OCI-LY1 (cell line): ENCODE results near the gene BRINP1.

ENCODE experiments used
- H2AFZ ChIP-seq: fragments of 200-600 bp; sonication (generic), shearing (Covaris generic); 2 replicates; pipeline ENCODE4 v1.6.0; 2014; ENCODE audit warnings: antibody characterized with exemption, mild to moderate bottlenecking, low read length
- H3F3A ChIP-seq: fragments of 200-600 bp; sonication (generic), shearing (Covaris generic); 2 replicates; pipeline ENCODE4 v1.6.0; 2014; ENCODE audit warnings: mild to moderate bottlenecking, antibody characterized with exemption, low read length, moderate library complexity; ENCODE audit not compliant: insufficient read depth
- H3K27ac ChIP-seq: fragments of 200-600 bp; sonication (generic); 2 replicates; pipeline ENCODE4 v1.5.1; 2014; ENCODE audit warnings: low read length, mixed run types, mild to moderate bottlenecking, low read depth; ENCODE audit not compliant: poor library complexity, severe bottlenecking
- H3K27me3 ChIP-seq: fragments of 200-600 bp; sonication (generic); 2 replicates; pipeline ENCODE4 v1.6.0; 2014; ENCODE audit warnings: antibody characterized with exemption, mild to moderate bottlenecking, low read length, moderate library complexity; ENCODE audit not compliant: insufficient read depth
- H3K36me3 ChIP-seq: fragments of 200-600 bp; sonication (generic); 2 replicates; pipeline ENCODE4 v1.6.1; 2014; ENCODE audit warnings: mild to moderate bottlenecking, antibody characterized with exemption, low read length, moderate library complexity, mixed read lengths; ENCODE audit not compliant: insufficient read depth
- H3K4me1 ChIP-seq: fragments of 200-600 bp; sonication (generic); 2 replicates; pipeline ENCODE4 v1.5.1; 2014; ENCODE audit warnings: mild to moderate bottlenecking, low read length, moderate library complexity; ENCODE audit not compliant: insufficient read depth, severe bottlenecking
- H3K4me2 ChIP-seq: fragments of 200-600 bp; sonication (generic), shearing (Covaris generic); 2 replicates; pipeline ENCODE4 v1.6.1; 2014; ENCODE audit warnings: low read length
- H3K4me3 ChIP-seq: fragments of 200-600 bp; sonication (generic); 2 replicates; pipeline ENCODE4 v1.5.1; 2014; ENCODE audit warnings: low read length, low read depth, mild to moderate bottlenecking, mixed read lengths; ENCODE audit not compliant: poor library complexity, severe bottlenecking
- H3K79me2 ChIP-seq: fragments of 200-600 bp; shearing (Covaris generic); 2 replicates; pipeline ENCODE4 v1.6.1; 2016; ENCODE audit warnings: mixed run types, low read length, mixed read lengths; ENCODE audit not compliant: insufficient read depth
- H3K9ac ChIP-seq: fragments of 200-600 bp; sonication (generic), shearing (Covaris generic); 2 replicates; pipeline ENCODE4 v1.6.1; 2014; ENCODE audit warnings: mild to moderate bottlenecking, low read length, mixed read lengths
- H3K9me2 ChIP-seq: fragments of 200-600 bp; sonication (generic), shearing (Covaris generic); 2 replicates; pipeline ENCODE4 v1.6.1; 2014; ENCODE audit warnings: low read depth, mild to moderate bottlenecking, low read length, mixed read lengths
- H3K9me3 ChIP-seq: fragments of 200-600 bp; shearing (Covaris generic); 2 replicates; pipeline ENCODE4 v1.6.1; 2014; ENCODE audit warnings: low read length, mixed read lengths
- H4K20me1 ChIP-seq: fragments of 200-600 bp; sonication (generic), shearing (Covaris generic); 2 replicates; pipeline ENCODE4 v1.6.0; 2016; ENCODE audit warnings: mild to moderate bottlenecking, low read length; ENCODE audit not compliant: insufficient read depth
- CTCF ChIP-seq: fragments of 200-600 bp; sonication (generic), shearing (Covaris generic); IDR thresholded peaks from 2 replicates; pipeline ENCODE4 v1.5.1; 2017; ENCODE audit warnings: mild to moderate bottlenecking, antibody characterized with exemption, low read length, moderate library complexity, mixed read lengths
- EZH2 ChIP-seq: fragments of 200-600 bp; sonication (generic), shearing (Covaris generic); IDR thresholded peaks from 2 replicates; pipeline ENCODE4 v1.8.0; 2017; ENCODE audit warnings: borderline replicate concordance, mixed run types, mild to moderate bottlenecking, antibody characterized with exemption, low read length, moderate library complexity, mixed read lengths

Gene BRINP1

GRCh38 chr9:119284118-119284517, 85.1 kb downstream of the BRINP1 start:
- Histone ChIP-seq H3K79me2 (no peaks in the 10 kb centered on the region), H3K27ac (no peak overlapping the region), H3F3A (no peaks in the 10 kb centered on the region), H3K27me3 (no peaks in the 10 kb centered on the region), H3K36me3 (no peaks in the 10 kb centered on the region), H3K9me3 (no peaks in the 10 kb centered on the region), H3K4me1 (no peaks in the 10 kb centered on the region), H3K4me3 (no peak overlapping the region), H4K20me1 (no peaks in the 10 kb centered on the region), H2AFZ (no peak overlapping the region), H3K9me2 (no peaks in the 10 kb centered on the region), H3K9ac (no peak overlapping the region), H3K4me2 (no peak overlapping the region)
- peak; percentile 37; the same call in 1 of the 2 replicates for TF ChIP-seq CTCF
- TF ChIP-seq EZH2 = no peak

- H3K9ac ChIP-seq = no peak overlapping the region
- no peaks in the 10 kb centered on the region for H3K27me3 ChIP-seq
- no peak overlapping the region for H3K27ac ChIP-seq
- H3K4me3 ChIP-seq = no peak overlapping the region
- H3K9me2 ChIP-seq = no peaks in the 10 kb centered on the region
- no peaks in the 10 kb centered on the region for H3K4me1 ChIP-seq
- H3K79me2 ChIP-seq = no peaks in the 10 kb centered on the region
- no peaks in the 10 kb centered on the region for H3K36me3 ChIP-seq
- H4K20me1 ChIP-seq = no peaks in the 10 kb centered on the region
- H3K9me3 ChIP-seq = no peaks in the 10 kb centered on the region
- TF ChIP-seq EZH2 = no peak
- TF ChIP-seq CTCF = no peak
- no peaks in the 10 kb centered on the region for H3F3A ChIP-seq
- H3K4me2 ChIP-seq = no peak overlapping the region
- no peak overlapping the region for H2AFZ ChIP-seq
Observed at GRCh38 chr9:119283078-119283794, 86.0 kb downstream of the BRINP1 start.

DNA sequence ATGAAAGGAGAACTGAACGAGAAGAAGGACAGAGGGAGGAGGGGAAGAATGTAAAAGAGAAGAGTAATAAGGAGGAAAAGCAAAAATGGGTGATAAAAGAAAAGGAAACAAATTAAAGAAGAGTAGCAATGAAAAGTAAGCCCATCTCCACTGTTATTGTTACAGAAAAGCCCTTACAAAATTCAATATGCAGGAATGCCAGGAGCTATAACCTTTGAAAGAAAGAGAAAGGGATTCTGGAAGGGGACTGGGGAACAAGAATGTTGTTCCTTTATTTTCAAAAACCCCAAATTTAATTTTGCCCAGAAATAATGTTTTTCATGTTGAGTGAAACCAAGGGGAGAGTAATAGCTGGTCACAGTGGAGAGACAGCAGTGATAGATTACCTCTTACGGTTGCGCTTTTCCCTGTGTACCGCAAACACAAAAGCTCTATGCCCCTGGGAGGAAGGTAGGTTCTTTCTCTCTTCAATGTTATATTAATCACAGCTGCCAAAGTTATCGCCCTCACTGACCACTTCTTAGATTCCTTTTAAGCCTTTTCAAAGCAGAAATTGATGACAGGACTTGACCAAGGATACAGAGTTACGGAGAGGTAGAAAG, 86.7 kb downstream of the BRINP1 start:
- H3K27ac ChIP-seq = no peak overlapping the region
- H4K20me1 ChIP-seq = no peaks in the 10 kb centered on the region
- no peak overlapping the region for H3K4me2 ChIP-seq
- H3K9ac ChIP-seq = no peak overlapping the region
- H3K27me3 ChIP-seq = no peaks in the 10 kb centered on the region
- H2AFZ ChIP-seq = no peak overlapping the region
- H3K79me2 ChIP-seq = no peaks in the 10 kb centered on the region
- H3K36me3 ChIP-seq = no peaks in the 10 kb centered on the region
- H3K9me2 ChIP-seq = no peaks in the 10 kb centered on the region
- H3K4me1 ChIP-seq = no peaks in the 10 kb centered on the region
- no peak overlapping the region for H3K4me3 ChIP-seq
- H3K9me3 ChIP-seq = no peaks in the 10 kb centered on the region
- no peaks in the 10 kb centered on the region for H3F3A ChIP-seq
- TF ChIP-seq CTCF (no peak), EZH2 (no peak)
